ENCODE data around the gene OR56A1.

DNA sequence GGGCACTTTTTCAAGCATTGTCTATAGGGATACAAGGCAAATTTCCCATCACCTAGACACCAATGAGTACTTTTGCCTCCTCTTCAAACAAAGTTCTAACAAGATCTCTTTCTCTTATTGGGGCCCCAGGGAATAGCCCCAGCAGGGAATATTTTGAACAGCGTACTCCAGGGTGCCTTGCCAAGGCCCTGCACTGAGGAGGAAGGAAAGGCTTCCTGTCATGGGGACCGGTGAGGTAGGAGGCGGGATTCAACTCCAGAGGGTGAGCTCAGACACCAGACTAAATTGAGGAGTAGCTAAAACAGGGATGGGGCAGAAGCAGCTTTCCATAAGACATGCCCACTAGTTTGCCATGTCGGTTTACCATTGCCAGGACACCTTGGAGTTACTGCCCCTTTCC is 48.9 kb upstream of the OR56A1 start:
- TF ChIP-seq, protein P1, sequence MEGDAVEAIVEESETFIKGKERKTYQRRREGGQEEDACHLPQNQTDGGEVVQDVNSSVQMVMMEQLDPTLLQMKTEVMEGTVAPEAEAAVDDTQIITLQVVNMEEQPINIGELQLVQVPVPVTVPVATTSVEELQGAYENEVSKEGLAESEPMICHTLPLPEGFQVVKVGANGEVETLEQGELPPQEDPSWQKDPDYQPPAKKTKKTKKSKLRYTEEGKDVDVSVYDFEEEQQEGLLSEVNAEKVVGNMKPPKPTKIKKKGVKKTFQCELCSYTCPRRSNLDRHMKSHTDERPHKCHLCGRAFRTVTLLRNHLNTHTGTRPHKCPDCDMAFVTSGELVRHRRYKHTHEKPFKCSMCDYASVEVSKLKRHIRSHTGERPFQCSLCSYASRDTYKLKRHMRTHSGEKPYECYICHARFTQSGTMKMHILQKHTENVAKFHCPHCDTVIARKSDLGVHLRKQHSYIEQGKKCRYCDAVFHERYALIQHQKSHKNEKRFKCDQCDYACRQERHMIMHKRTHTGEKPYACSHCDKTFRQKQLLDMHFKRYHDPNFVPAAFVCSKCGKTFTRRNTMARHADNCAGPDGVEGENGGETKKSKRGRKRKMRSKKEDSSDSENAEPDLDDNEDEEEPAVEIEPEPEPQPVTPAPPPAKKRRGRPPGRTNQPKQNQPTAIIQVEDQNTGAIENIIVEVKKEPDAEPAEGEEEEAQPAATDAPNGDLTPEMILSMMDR (IDR thresholded peaks at IDR 0.05), result no peak
- no peak for TF ChIP-seq EZH2 (IDR thresholded peaks at IDR 0.05; ENCODE audit: borderline replicate concordance, insufficient read depth, low read depth, low read length, poor library complexity, severe bottlenecking)
